Measurements from ENCODE around the gene TIMM10B.

DNA sequence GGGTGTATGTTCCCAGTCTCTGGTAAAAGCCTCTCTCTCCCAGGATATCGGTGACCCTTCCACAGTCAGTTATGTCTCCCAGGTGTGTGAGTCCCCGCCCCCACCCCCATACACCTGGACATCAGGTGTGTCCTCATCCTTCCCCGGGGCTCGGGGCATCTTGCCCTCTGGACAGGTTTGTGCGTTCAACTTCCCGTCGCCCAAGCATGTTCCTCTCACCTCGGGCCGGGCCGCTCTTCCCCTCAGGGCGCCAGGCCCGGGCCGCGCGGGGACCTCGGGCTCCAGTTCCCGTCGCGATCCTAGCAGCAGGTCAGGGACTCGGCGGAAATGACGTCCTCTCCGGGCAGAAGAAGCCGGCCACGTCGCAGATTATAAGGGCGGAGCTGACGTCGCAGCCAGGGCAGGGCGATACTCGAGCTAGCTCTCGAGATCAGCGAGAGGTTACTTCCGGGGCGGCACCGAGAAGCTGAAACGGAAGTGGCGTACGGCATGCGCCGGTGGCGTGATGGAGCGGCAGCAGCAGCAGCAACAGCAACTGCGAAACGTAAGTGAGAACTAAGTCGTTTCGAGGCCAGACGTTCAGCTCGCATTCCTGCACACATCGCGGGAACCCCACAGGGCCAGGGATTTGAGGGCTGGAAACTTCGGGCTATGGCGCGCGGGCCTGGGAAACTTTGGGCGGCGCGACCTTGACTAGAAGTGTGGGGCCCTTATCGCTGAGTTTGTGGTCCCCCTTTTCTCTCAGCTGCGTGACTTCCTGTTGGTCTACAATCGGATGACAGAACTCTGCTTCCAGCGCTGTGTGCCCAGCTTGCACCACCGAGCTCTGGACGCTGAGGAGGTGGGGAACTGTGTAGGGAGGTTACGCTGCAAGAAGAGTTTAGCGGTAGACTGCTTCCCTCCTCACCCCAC, at the start of gene TIMM10B, which contains the start of gene ARFIP2:
- TF ChIP-seq, protein P1, sequence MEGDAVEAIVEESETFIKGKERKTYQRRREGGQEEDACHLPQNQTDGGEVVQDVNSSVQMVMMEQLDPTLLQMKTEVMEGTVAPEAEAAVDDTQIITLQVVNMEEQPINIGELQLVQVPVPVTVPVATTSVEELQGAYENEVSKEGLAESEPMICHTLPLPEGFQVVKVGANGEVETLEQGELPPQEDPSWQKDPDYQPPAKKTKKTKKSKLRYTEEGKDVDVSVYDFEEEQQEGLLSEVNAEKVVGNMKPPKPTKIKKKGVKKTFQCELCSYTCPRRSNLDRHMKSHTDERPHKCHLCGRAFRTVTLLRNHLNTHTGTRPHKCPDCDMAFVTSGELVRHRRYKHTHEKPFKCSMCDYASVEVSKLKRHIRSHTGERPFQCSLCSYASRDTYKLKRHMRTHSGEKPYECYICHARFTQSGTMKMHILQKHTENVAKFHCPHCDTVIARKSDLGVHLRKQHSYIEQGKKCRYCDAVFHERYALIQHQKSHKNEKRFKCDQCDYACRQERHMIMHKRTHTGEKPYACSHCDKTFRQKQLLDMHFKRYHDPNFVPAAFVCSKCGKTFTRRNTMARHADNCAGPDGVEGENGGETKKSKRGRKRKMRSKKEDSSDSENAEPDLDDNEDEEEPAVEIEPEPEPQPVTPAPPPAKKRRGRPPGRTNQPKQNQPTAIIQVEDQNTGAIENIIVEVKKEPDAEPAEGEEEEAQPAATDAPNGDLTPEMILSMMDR (IDR thresholded peaks at IDR 0.05; ENCODE audit: low read length), result no peak
- TF ChIP-seq EZH2phosphoT487 (IDR thresholded peaks at IDR 0.05; ENCODE audit: low read length), result no peak

Measured in MM.1S (cell line).